Measurements from ENCODE around the gene DNAH2. TPM values are rescaled to one million over a fixed set of nuclear protein-coding genes. Genes with fewer than 3 reads are reported as not detected.

Gene DNAH2
- total and polyA plus RNA-seq, 2 of the 13 experiments (the other 11 are each of a cell fraction or from before 2014, with no cell fraction given) = not detected

GRCh38 chr17:7857713-7858521, 140.4 kb downstream of the DNAH2 start, which contains the start of gene CYB5D1 (continued):
- no peak for TF ChIP-seq ZBTB7A (CRISPR knock-in tag; IDR thresholded peaks at IDR 0.05)
- TF ChIP-seq SP2 (CRISPR knock-in tag; IDR thresholded peaks at IDR 0.05) = peak; percentile 36; the same call in 1 of the 2 replicates
- no peak for TF ChIP-seq GTF2F1 (IDR thresholded peaks at IDR 0.05; ENCODE audit: low read length)
- TF ChIP-seq CREB3 (CRISPR knock-in tag; IDR thresholded peaks at IDR 0.05) = no peak
- TF ChIP-seq DZIP1 (CRISPR knock-in tag; IDR thresholded peaks at IDR 0.05) = no peak
- TF ChIP-seq ZMYM4 (CRISPR knock-in tag; IDR thresholded peaks at IDR 0.05) = no peak; the same call in 1 of the 2 replicates
- no peak for TF ChIP-seq MAZ (IDR thresholded peaks at IDR 0.05; ENCODE audit: borderline replicate concordance, low read depth, low read length)
- peak; percentile 65; the same call in 1 of the 2 replicates for TF ChIP-seq MAZ (CRISPR knock-in tag; IDR thresholded peaks at IDR 0.05; ENCODE audit: low read depth)
- TF ChIP-seq SIX1 (CRISPR knock-in tag; IDR thresholded peaks at IDR 0.05; ENCODE audit: borderline replicate concordance) = no peak
- no peak for TF ChIP-seq RXRA (CRISPR knock-in tag; IDR thresholded peaks at IDR 0.05)
- TF ChIP-seq ZNF772 (CRISPR knock-in tag; IDR thresholded peaks at IDR 0.05) = peak; percentile 10; the same call in 1 of the 2 replicates
- TF ChIP-seq SAFB2 (CRISPR knock-in tag; IDR thresholded peaks at IDR 0.05; ENCODE audit: borderline replicate concordance, low read depth) = no peak
- no peak for TF ChIP-seq SP5 (CRISPR knock-in tag; IDR thresholded peaks at IDR 0.05; ENCODE audit: borderline replicate concordance, low read depth)
- TF ChIP-seq BRCA1 (CRISPR knock-in tag; IDR thresholded peaks at IDR 0.05) = no peak
- peak; percentile 64; the same call in 1 of the 2 replicates for TF ChIP-seq ZNF572 (CRISPR knock-in tag; IDR thresholded peaks at IDR 0.05)
- no peak for TF ChIP-seq ZNF546 (CRISPR knock-in tag; conservative IDR thresholded peaks at IDR 0.05)
- no peak for TF ChIP-seq ZMYM3 (CRISPR knock-in tag; IDR thresholded peaks at IDR 0.05)
- no peak for TF ChIP-seq HOXA7 (CRISPR knock-in tag; IDR thresholded peaks at IDR 0.05)
- TF ChIP-seq ZNF292 (CRISPR knock-in tag; IDR thresholded peaks at IDR 0.05; ENCODE audit: borderline replicate concordance, low read depth) = 0 out of 2 replicates have a peak, but pooled peaks have one; percentile 23
- peak; percentile 14; the same call in 1 of the 2 replicates for TF ChIP-seq NRL (CRISPR knock-in tag; IDR thresholded peaks at IDR 0.05; ENCODE audit: borderline replicate concordance)
- TF ChIP-seq MTA3 (CRISPR knock-in tag; IDR thresholded peaks at IDR 0.05) = no peak
- peak; percentile 76 for TF ChIP-seq SP4 (CRISPR knock-in tag; IDR thresholded peaks at IDR 0.05)
- no peak for TF ChIP-seq ZBTB42 (CRISPR knock-in tag; IDR thresholded peaks at IDR 0.05)
- no peak; the same call in 1 of the 2 replicates for TF ChIP-seq PPARG (CRISPR knock-in tag; conservative IDR thresholded peaks at IDR 0.05)
- TF ChIP-seq BATF2 (CRISPR knock-in tag; IDR thresholded peaks at IDR 0.05) = no peak
- TF ChIP-seq ZSCAN30 (CRISPR knock-in tag; IDR thresholded peaks at IDR 0.05) = 0 out of 2 replicates have a peak, but pooled peaks have one; percentile 37
- TF ChIP-seq ZNF530 (CRISPR knock-in tag; IDR thresholded peaks at IDR 0.05; ENCODE audit: low read depth) = no peak
- TF ChIP-seq PITX1 (CRISPR knock-in tag; IDR thresholded peaks at IDR 0.05) = no peak
